Dendritic cell treated with granulocyte-macrophage colony-stimulating factor and Interleukin-4, amounts not matched to agents 40 ng/mL and 50 ng/mL, for 4 days (primary cell): Measurements from ENCODE around the gene COPB2.

Experiments used
- H3K27ac Mint-ChIP-seq: one replicate; pipeline ENCODE4 v1.8.0; 2022; ENCODE audit warnings: mild to moderate bottlenecking, mixed read lengths
- H3K27me3 Mint-ChIP-seq: one replicate; pipeline ENCODE4 v1.8.0; 2022; ENCODE audit warnings: mild to moderate bottlenecking, mixed read lengths
- H3K36me3 Mint-ChIP-seq: one replicate; pipeline ENCODE4 v1.8.0; 2022; ENCODE audit warnings: low read depth, mixed read lengths
- H3K4me1 Mint-ChIP-seq: one replicate; pipeline ENCODE4 v1.8.0; 2022; ENCODE audit warnings: low read depth, mixed read lengths
- H3K4me3 Mint-ChIP-seq: one replicate; pipeline ENCODE4 v1.8.0; 2022; ENCODE audit warnings: mild to moderate bottlenecking, moderate library complexity, mixed read lengths
- H3K9me3 Mint-ChIP-seq: one replicate; pipeline ENCODE4 v1.8.0; 2022; ENCODE audit warnings: mixed read lengths
- intact Hi-C: fragments of 100-400 bp; cut with micrococcal nuclease; formaldehyde crosslinking; loops from one replicate; pipeline ENCODE4 v1.15.0; 2022

COPB2 gene

DNA sequence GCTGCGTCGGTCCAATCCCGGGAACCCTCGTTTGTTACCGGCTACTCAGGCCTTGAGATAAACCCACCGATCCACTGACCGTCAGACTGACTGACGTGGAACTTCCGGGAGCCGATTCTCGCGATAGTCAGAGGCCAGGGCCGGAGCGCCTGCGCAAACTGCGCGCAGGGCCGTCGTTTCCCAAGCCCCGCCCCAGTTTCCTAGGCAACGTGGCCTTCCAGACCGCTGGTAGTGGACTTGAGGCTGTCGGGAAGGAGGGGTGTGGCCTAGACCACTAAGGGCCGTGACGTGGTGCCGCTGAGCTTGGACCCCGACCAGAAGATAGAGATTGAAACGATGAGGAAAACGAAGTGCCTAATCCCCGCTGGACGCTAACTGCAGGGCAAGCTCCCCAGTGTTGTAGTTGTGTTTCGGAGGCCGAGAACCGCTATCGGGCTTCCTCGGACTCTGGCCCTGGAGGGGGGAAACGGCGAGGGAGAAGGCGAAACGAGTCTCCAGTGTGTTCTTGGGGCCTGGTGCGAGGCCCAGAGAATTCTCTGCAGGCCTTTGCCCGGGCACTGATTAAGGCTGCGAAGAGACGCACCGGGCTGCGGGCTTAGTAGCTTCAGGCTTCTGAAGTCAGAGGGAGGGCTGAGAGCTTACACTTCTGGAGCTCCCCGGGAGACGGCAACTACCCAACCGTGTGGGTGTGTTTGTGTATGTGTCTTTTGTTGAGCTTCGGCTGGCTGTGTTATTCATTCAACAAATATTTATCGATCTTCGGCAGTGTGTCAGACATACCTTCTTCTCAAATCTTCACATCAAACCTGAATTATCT is at the start of gene COPB2:
Gene COPB2 (minus strand): TSS at position 96 of the 817 bp plus-strand sequence. CDS start 97 bp downstream, outside the sequence.
- peaks cover 29% of the 10 kb centered on the region for H3K4me1 Mint-ChIP-seq
- peaks cover 28% of the 10 kb centered on the region for H3K36me3 Mint-ChIP-seq
- H3K27ac Mint-ChIP-seq: peak within 1 kb of the TSS; percentile 95
- H3K4me3 Mint-ChIP-seq: peak within 1 kb of the TSS; percentile 80
- no peaks in the 10 kb centered on the region for H3K27me3 Mint-ChIP-seq
- H3K9me3 Mint-ChIP-seq: no peaks in the 10 kb centered on the region
- intact Hi-C loops: loop anchor here (1.0 to 5.0 kb wide), 3 partner anchors 46 to 1553 kb away; partner anchors contain the start of gene SLC25A36

DNA sequence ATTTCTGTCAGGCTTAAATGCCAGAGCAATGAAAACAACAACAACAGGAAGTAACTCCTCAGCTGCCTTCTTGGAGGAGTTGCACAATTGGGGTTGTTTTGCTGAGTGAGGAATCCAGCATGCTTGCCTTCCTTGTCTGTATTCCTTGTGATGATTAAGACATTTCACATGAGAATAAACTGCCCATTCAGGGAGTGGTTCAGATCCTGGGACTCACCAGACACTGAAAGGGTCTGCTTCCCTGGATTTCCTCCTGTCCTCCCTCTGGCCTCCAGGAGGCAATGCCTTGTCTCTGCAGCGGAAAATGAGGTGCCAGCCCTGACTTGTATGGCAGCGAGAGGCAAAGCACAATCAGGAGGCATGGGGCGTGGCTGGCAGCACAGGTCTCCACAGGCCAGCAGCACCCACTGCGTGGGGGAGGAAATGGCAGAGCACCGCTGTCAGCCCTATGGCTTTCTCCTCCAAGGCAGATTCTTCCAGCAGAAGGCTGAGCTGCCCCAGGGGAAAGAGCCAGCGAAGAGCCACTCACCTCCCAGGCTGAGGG is 45.4 kb upstream of the COPB2 start:
- intact Hi-C loops: no loop called here

DNA sequence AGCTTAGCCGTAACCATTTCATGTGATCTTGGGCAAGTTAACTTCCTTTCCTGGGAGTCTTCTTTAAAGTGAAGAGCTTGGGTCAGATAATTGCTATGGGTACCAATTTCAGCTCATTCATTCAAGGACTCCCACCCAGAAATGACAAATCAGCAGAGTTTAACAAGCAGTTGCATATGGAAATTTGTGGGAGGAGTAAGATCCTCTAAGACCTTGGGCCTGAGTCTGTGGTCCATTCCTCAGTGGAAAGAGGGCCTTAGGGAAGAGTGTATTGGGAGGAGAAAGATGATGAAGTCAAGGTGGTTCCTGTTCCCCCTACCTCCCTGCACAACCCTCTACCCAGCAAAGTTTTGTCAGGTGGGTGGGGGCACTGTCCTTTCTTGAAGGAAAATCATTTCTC is 44.8 kb upstream of the COPB2 start:
- Mint-ChIP-seq H3K9me3 (no peaks in the 10 kb centered on the region), H3K27me3 (no peaks in the 10 kb centered on the region), H3K27ac (peak overlapping the region; percentile 80), H3K4me1 (peaks cover 32% of the 10 kb centered on the region), H3K4me3 (no peak overlapping the region), H3K36me3 (no peaks in the 10 kb centered on the region)
- intact Hi-C loops: no loop called here

More for the DNA sequence above, 45.4 kb upstream of the COPB2 start:
- no peaks in the 10 kb centered on the region for H3K27me3 Mint-ChIP-seq
- H3K9me3 Mint-ChIP-seq: no peaks in the 10 kb centered on the region
- peak overlapping the region; percentile 2 for H3K4me3 Mint-ChIP-seq
- peak overlapping the region; percentile 80 for H3K27ac Mint-ChIP-seq
- no peaks in the 10 kb centered on the region for H3K36me3 Mint-ChIP-seq
- H3K4me1 Mint-ChIP-seq: peaks cover 32% of the 10 kb centered on the region

DNA sequence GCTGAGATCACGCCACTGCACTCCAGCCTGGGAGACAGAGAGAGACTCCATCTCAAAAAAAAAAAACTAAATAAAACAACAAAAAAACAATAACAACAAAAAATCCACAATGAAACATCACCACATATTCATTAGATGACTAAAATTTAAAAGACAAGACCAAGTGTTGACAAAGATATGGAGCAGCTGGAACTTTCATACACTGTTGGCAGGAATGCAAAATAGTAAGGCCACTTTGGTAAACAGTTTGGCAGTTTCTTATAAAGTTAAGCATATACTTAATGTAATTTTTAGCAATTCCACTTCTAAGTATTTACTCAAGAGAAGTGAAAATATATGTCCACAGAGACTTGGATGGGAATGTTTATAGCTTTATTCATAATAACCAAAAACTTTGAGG is 43.6 kb upstream of the COPB2 start:
- Mint-ChIP-seq H3K4me3 (no peak overlapping the region), H3K4me1 (peaks cover 37% of the 10 kb centered on the region), H3K36me3 (no peaks in the 10 kb centered on the region), H3K27ac (peak overlapping the region; percentile 80), H3K9me3 (no peaks in the 10 kb centered on the region), H3K27me3 (no peaks in the 10 kb centered on the region)
- intact Hi-C loops: no loop called here

DNA sequence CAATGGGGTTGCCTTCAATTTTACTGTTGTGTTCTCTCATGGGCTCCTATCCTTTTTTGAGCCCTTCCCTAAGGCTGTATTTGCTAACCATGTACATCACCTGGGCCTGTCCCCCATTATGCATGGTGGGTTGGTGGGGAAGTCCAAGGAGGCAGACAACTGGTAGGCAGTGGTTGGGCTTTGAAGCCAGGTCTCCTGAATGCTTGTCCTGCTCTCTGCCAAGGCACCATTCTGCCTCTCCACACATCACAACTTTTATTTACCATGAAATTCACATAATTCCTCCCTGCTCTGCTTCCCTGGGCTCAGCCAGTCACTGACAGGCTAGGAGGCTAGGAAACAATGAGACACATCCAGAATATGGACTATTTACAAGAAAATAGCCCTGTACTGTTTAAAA is 41.0 kb upstream of the COPB2 start:
- Mint-ChIP-seq H3K9me3 (no peaks in the 10 kb centered on the region), H3K27ac (no peak overlapping the region), H3K36me3 (no peaks in the 10 kb centered on the region), H3K27me3 (no peaks in the 10 kb centered on the region), H3K4me1 (peaks cover 37% of the 10 kb centered on the region), H3K4me3 (no peak overlapping the region)
- intact Hi-C loops: no loop called here

DNA sequence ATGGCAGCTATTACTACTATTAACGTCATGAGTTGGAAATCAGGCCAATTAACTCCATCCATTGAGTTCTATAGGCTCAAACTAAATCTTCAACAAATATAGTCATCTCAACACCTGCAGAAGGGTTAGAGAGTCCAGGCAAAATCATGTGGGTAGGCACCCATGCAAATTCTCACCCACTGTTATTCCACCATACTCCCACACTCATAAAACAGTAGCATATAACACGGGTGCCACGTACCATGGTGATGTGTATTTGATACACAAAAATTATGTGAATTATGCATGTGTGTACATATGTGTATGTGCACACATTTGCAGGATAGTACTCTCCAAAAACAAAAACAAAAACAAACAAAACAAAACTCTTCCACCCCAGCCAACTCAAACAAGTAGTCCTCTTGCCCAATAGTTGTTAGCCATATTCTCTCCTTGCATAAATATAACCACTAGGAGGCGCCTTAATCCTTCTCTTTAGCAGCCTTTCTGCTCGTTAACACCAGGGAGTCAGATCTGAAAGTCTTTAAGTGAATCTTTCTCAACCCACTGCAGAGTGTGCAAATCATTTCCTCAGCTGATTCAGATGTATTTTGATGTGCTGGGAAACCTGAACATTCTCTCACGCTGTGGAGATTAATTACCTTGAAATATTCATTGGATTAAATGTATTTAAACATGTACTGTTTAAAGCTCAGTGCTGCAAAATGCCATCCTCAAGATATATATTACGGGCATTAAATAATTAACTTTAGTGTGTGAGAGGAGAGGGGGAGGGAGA is 38.0 kb upstream of the COPB2 start:
- Mint-ChIP-seq H3K4me1 (peaks cover 13% of the 10 kb centered on the region), H3K27ac (no peak overlapping the region), H3K4me3 (no peak overlapping the region), H3K36me3 (peaks cover 13% of the 10 kb centered on the region), H3K27me3 (no peaks in the 10 kb centered on the region), H3K9me3 (no peaks in the 10 kb centered on the region)
- intact Hi-C loops: loop anchor here (2.0 to 10.0 kb wide), 6 partner anchors 93 to 1435 kb away; partner anchors contain the start of gene CLSTN2

DNA sequence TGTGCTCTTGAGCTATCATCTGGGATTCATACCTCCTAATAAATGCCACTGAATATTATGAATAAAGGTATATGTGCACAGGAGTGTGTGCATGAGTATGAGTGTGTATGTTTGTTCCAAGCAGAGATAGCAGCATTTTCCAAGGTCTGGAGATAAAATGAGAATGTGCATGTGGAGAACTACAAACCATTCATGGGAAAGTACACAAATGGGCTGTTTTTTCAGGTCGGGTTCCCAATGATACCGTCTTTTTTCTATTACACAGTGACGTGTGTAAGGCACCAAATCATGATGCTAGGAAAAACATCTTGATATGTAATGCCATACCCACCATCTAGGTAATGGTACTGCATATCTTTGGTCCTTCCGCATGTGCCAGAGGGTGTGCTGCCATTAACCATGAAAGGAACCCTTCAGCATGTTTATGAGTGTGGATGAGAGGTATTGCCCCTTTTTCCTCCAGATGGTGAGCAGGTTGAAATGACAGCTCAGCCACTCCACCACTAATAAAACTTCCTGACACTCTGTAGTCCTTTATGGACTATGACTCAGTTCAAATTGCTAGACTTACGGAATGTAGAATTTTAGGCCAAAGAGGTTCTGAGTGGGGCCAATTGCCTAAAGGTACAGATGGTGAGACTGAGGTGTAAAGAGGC is 36.4 kb upstream of the COPB2 start:
- intact Hi-C loops: loop anchor here (2.0 to 10.0 kb wide), 6 partner anchors 95 to 1436 kb away; partner anchors contain the start of gene CLSTN2
- H3K4me1 Mint-ChIP-seq: peaks cover 13% of the 10 kb centered on the region
- H3K27me3 Mint-ChIP-seq: no peaks in the 10 kb centered on the region
- H3K27ac Mint-ChIP-seq: no peak overlapping the region
- H3K4me3 Mint-ChIP-seq: no peak overlapping the region
- H3K9me3 Mint-ChIP-seq: no peaks in the 10 kb centered on the region
- H3K36me3 Mint-ChIP-seq: peaks cover 13% of the 10 kb centered on the region

DNA sequence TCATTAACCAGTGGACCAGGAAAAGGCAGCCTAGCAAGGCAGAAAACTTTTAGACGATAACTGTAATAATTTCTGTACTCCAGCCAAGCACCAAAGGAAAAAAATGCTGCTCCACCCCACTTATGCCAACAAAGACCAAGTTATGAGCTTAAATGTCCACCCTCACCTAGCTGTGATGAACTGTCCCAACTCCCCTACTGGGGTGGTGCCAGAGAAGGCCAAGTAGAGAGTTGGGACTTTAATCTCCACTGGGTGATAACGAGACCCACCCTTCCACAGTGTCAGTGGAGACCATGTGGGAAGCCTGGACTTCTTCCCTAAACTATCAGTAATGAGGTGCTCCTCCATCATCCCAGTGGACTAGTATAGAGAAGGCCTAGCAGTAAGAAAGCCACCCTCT is 33.8 kb upstream of the COPB2 start:
- no peaks in the 10 kb centered on the region for H3K9me3 Mint-ChIP-seq
- H3K36me3 Mint-ChIP-seq: peaks cover 13% of the 10 kb centered on the region
- H3K4me3 Mint-ChIP-seq: no peak overlapping the region
- no peak overlapping the region for H3K27ac Mint-ChIP-seq
- H3K4me1 Mint-ChIP-seq: peaks cover 9% of the 10 kb centered on the region
- H3K27me3 Mint-ChIP-seq: no peaks in the 10 kb centered on the region
- intact Hi-C loops: loop anchor here (10.0 kb wide), 1 partner anchor 1312 kb away; no protein-coding TSS in a partner anchor

DNA sequence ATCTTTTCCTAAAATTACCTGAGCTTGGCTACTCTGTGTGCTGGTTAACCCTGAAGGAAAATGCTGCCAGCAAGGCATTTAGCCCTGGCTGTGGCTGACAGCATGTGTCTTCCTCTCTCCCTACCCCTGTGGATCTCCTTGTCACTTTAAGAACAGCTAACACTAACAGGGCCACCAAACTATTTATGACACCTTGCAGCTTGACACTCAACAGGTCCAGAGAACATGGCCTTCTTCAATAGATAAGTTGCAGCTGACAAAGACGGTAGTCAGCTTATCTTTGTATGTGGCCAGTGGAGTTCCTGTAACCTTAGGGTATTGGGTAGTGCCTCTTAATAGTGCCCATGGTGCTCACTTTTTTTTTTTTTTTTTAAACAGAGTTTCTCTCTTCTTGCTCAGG is 32.0 kb upstream of the COPB2 start:
- intact Hi-C loops: loop anchor here (10.0 kb wide), 1 partner anchor 1313 kb away; no protein-coding TSS in a partner anchor
- no peak overlapping the region for H3K4me3 Mint-ChIP-seq
- H3K9me3 Mint-ChIP-seq: peaks cover 14% of the 10 kb centered on the region
- H3K4me1 Mint-ChIP-seq: no peaks in the 10 kb centered on the region
- peaks cover 13% of the 10 kb centered on the region for H3K36me3 Mint-ChIP-seq
- no peak overlapping the region for H3K27ac Mint-ChIP-seq
- no peaks in the 10 kb centered on the region for H3K27me3 Mint-ChIP-seq

DNA sequence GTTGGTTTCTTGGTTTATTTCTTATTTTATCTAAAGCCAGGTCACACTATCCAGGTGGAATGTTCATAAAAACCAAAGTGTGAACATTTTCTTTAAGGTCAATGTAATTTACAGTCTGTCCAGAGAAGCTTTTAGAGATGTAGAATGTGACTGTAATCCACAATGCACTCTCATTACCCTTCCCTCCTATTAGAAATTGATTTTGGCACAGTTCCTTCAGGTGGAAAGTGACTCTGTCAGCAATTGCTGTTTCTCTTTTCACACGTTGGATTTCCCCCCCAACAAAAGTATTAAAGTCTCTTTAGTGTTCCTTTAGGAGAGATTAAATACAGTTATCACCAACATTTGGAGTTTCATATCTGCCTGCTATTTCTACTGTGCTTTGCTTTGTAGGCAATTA is 31.6 kb upstream of the COPB2 start:
- intact Hi-C loops: loop anchor here (10.0 kb wide), 1 partner anchor 1314 kb away; no protein-coding TSS in a partner anchor
- Mint-ChIP-seq H3K27me3 (no peaks in the 10 kb centered on the region), H3K4me3 (no peak overlapping the region), H3K27ac (no peak overlapping the region), H3K36me3 (peaks cover 13% of the 10 kb centered on the region), H3K4me1 (no peaks in the 10 kb centered on the region), H3K9me3 (peaks cover 18% of the 10 kb centered on the region)

DNA sequence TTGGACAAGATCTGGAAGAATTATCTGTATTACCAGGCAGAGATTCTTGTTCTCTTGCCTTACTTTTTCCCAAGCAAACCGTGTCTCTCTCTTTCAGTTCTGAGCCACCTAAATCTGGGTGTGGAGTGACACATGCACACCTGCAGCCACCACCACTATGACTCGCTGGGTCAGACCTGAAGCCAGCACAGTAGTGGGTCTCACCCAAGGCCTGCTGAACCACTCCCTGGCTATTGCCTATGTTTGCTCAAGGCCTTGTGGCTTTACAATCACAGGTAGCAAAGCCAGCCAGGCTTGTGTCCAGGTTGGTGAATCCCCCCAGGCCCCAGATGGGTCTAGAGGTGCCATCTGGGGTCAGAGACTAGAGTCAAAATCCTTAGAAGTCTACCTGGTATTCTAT is 28.7 kb upstream of the COPB2 start:
- H3K4me3 Mint-ChIP-seq: no peak overlapping the region
- intact Hi-C loops: no loop called here
- H3K27ac Mint-ChIP-seq: no peak overlapping the region
- H3K4me1 Mint-ChIP-seq: peaks cover 7% of the 10 kb centered on the region
- H3K36me3 Mint-ChIP-seq: peaks cover 4% of the 10 kb centered on the region
- no peaks in the 10 kb centered on the region for H3K27me3 Mint-ChIP-seq
- peaks cover 47% of the 10 kb centered on the region for H3K9me3 Mint-ChIP-seq

DNA sequence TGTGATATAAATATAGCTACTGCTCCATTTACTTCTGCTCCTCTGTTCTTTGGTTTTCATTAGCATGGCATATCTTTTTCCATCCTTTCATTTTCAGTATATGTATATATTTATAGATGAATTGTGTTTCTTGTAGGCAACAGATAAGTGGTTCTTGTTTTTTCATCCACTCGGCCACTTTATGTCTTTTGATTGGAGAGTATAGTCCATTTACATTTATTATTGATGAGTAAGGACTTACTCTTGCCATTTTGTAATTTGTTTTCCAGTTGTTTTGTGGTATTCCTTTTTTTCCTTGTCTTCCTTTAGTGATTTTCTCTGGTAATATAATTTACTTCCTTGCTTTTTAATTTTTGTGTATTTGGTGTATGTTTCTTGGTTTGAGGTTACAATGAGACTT is 26.8 kb upstream of the COPB2 start:
- H3K36me3 Mint-ChIP-seq: no peaks in the 10 kb centered on the region
- intact Hi-C loops: no loop called here
- H3K27me3 Mint-ChIP-seq: peaks cover 3% of the 10 kb centered on the region
- no peak overlapping the region for H3K27ac Mint-ChIP-seq
- peaks cover 66% of the 10 kb centered on the region for H3K9me3 Mint-ChIP-seq
- no peak overlapping the region for H3K4me3 Mint-ChIP-seq
- H3K4me1 Mint-ChIP-seq: peaks cover 7% of the 10 kb centered on the region

DNA sequence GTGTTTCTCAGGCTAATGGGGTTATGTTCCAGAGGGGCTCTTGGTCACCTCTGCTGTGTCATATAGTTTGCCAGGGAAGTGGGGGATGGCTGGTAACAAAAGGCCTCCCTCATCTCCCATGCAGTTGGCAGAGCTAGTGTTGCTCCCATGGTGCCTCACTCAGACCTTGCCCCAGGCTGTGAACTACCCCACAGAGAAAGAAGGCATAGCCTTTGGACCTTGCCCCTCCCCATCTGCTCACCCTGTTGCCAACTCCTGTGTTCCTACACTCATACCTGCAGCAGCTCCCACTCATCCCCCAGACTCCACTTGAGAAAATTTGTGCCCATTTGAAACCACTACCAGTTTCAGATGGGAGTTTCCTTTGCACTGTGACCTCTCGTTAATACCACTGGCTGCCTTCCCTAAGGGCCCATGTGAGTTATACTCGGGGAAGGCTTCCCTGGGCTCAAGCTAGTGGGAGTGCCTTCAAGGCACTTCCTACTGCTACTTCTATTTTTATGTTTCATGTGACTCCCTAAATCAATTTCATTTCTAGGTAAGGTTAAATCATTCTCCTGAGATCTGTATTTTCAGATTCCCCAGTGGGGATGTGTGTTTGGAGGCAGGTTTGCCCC is 25.3 kb upstream of the COPB2 start:
- H3K36me3 Mint-ChIP-seq: no peaks in the 10 kb centered on the region
- peaks cover 3% of the 10 kb centered on the region for H3K27me3 Mint-ChIP-seq
- H3K4me1 Mint-ChIP-seq: peaks cover 7% of the 10 kb centered on the region
- peaks cover 70% of the 10 kb centered on the region for H3K9me3 Mint-ChIP-seq
- no peak overlapping the region for H3K27ac Mint-ChIP-seq
- H3K4me3 Mint-ChIP-seq: no peak overlapping the region
- intact Hi-C loops: no loop called here
